ENCODE measurements around the gene ZC3H11A. TPM values are rescaled to one million over a fixed set of nuclear protein-coding genes. Genes with fewer than 3 reads are reported as not detected.
A peak's percentile ranks its signal among the peaks of the same experiment; 100 is the strongest.

Gene ZC3H11A
- total RNA-seq, 2 donors from 2014 or later, result 78.7 to 111 TPM

GRCh38 chr1:203765029-203765837 is 30.2 kb upstream of the ZC3H11A start, which contains the start of gene LAX1:
Gene LAX1 (plus strand): TSS chr1:203765183. CDS start chr1:203765566, 383 bp downstream.
- Histone ChIP-seq H3K27me3 (replicated peaks; ENCODE audit: insufficient read depth) (no peaks in the 10 kb centered on the region), H3K4me3 (peak within 1 kb of the TSS; percentile 41), H3K4me1 (ENCODE audit: control insufficient read depth in 1 of 2, low read depth in 2 of 2) (peaks cover 0 to 4% of the 10 kb centered on the region in 2 donors), H3K9me3 (no peaks in the 10 kb centered on the region), H3K27ac (no peak within 1 kb of the TSS), H3K36me3 (no peaks in the 10 kb centered on the region)
- no peak for TF ChIP-seq CTCF (IDR thresholded peaks at IDR 0.05)
- DNase-seq (ENCODE audit: low spot score), result no peak
- no peak for ATAC-seq (ENCODE audit: insufficient number of reproducible peaks, low FRiP score, low read depth)

- Histone ChIP-seq H3K4me3 (no peak overlapping the region), H3K27me3 (replicated peaks; ENCODE audit: insufficient read depth) (no peaks in the 10 kb centered on the region), H3K9me3 (no peaks in the 10 kb centered on the region), H3K36me3 (no peaks in the 10 kb centered on the region), H3K27ac (no peak overlapping the region), H3K4me1 (ENCODE audit: control insufficient read depth in 1 of 2, low read depth in 2 of 2) (peaks cover 0 to 9% of the 10 kb centered on the region in 2 donors)
- no peak for ATAC-seq (ENCODE audit: insufficient number of reproducible peaks, low FRiP score, low read depth)
- no peak for DNase-seq (ENCODE audit: low spot score)
- no peak for TF ChIP-seq CTCF (IDR thresholded peaks at IDR 0.05)
Observed at GRCh38 chr1:203768256-203768655, 27.2 kb upstream of the ZC3H11A start.

GRCh38 chr1:203769505-203770343 is 25.7 kb upstream of the ZC3H11A start:
- no peak for TF ChIP-seq CTCF (IDR thresholded peaks at IDR 0.05)
- Histone ChIP-seq H3K27ac (peak overlapping the region; percentile 51 to 53), H3K9me3 (no peaks in the 10 kb centered on the region), H3K36me3 (no peaks in the 10 kb centered on the region), H3K27me3 (replicated peaks; ENCODE audit: insufficient read depth) (no peaks in the 10 kb centered on the region), H3K4me3 (peak overlapping the region; percentile 55), H3K4me1 (ENCODE audit: control insufficient read depth in 1 of 2, low read depth in 2 of 2) (peaks cover 0 to 9% of the 10 kb centered on the region in 2 donors)
- DNase-seq (ENCODE audit: low spot score) (peak; percentile 61), ATAC-seq (ENCODE audit: insufficient number of reproducible peaks, low FRiP score, low read depth) (peak; percentile 69)

- no peak for TF ChIP-seq CTCF (IDR thresholded peaks at IDR 0.05)
- DNase-seq (ENCODE audit: low spot score) (no peak), ATAC-seq (ENCODE audit: insufficient number of reproducible peaks, low FRiP score, low read depth) (no peak)
- no peaks in the 10 kb centered on the region for H3K9me3 ChIP-seq
- H3K4me1 ChIP-seq (ENCODE audit: control insufficient read depth in 1 of 2, low read depth in 2 of 2), result peaks cover 0 to 9% of the 10 kb centered on the region in 2 donors
- H3K36me3 ChIP-seq, result no peaks in the 10 kb centered on the region
- no peak overlapping the region for H3K27ac ChIP-seq
- no peak overlapping the region for H3K4me3 ChIP-seq
- H3K27me3 ChIP-seq (replicated peaks; ENCODE audit: insufficient read depth), result no peaks in the 10 kb centered on the region
Observed at GRCh38 chr1:203771901-203772301, 23.5 kb upstream of the ZC3H11A start.

GRCh38 chr1:203772836-203773235 is 22.6 kb upstream of the ZC3H11A start:
- Histone ChIP-seq H3K27ac (no peak overlapping the region), H3K27me3 (replicated peaks; ENCODE audit: insufficient read depth) (no peaks in the 10 kb centered on the region), H3K4me1 (ENCODE audit: control insufficient read depth in 1 of 2, low read depth in 2 of 2) (peaks cover 0 to 9% of the 10 kb centered on the region in 2 donors), H3K4me3 (no peak overlapping the region), H3K9me3 (no peaks in the 10 kb centered on the region), H3K36me3 (no peaks in the 10 kb centered on the region)
- TF ChIP-seq CTCF (IDR thresholded peaks at IDR 0.05), result no peak
- DNase-seq (ENCODE audit: low spot score) (no peak), ATAC-seq (ENCODE audit: insufficient number of reproducible peaks, low FRiP score, low read depth) (no peak)

Measured in thoracic aorta (tissue), 2 donors.